Upper lobe of left lung (tissue), 4 donors: ENCODE data around the gene KCNMA1.

Source experiments
- CTCF ChIP-seq, 6 experiments: fragments of 450-650 bp in 4 of 6; fragments of 200-600 bp in 2 of 6; sonication (generic) in 2 of 6; IDR thresholded peaks; one replicate each; pipeline ENCODE4 v1.5.1; 2016 to 2019; ENCODE audit warnings: antibody characterized with exemption in 6 of 6
- EP300 ChIP-seq, 4 donors: sonication (generic); formaldehyde crosslinking; IDR thresholded peaks; one replicate each; pipeline ENCODE4 v1.5.1; 2017; ENCODE audit warnings: antibody characterized with exemption in 4 of 4, control low read depth in 2 of 4
- POLR2A ChIP-seq, 4 donors: fragments of 450-650 bp; IDR thresholded peaks; one replicate each; pipeline ENCODE4 v1.5.1; 2016 to 2017; ENCODE audit warnings: antibody characterized with exemption in 4 of 4, mild to moderate bottlenecking in 2 of 4
- POLR2AphosphoS5 ChIP-seq, 2 donors: sonication (generic); formaldehyde crosslinking; IDR thresholded peaks; one replicate each; pipeline ENCODE4 v1.5.1; 2017; ENCODE audit warnings: antibody characterized with exemption in 2 of 2

- TF ChIP-seq CTCF (IDR thresholded peaks at IDR 0.05) (no peak), POLR2A (IDR thresholded peaks at IDR 0.05) (no peak), POLR2AphosphoS5 (IDR thresholded peaks at IDR 0.05) (no peak), EP300 (IDR thresholded peaks at IDR 0.05) (no peak)
Observed at GRCh38 chr10:77152256-77152655, 485.4 kb downstream of the KCNMA1 start.
